Measurements from ENCODE around the gene ATP8B4. TPM values are rescaled to one million over a fixed set of nuclear protein-coding genes. Genes with fewer than 3 reads are reported as not detected.
"Not testable (repeated sequence)": the region's sequence is repeated elsewhere in the genome, so short reads cannot be mapped to it uniquely, and the experiment has no call there.

The ATP8B4 gene
- total RNA-seq, 2 experiments from 2014 or later = 2.7 to 4.2 TPM

DNA sequence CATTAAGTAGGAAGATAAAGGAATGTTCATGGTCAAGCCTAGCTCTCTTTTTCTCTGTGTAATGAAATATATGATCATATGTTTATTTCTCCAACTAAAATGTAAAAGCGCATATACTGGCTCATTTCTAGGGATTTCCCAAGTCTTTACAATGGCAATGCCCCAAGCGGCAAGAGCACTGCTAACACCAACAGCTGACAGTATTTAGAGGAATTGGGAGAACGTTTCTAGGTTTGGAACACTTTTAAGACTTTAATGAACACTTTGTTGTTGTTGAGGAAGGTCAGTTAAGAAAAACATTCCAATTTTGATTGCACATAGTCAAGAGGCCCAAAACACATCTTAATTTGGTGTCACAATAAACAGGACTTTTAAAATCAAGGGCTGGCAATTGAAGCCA, 132.7 kb downstream of the ATP8B4 start:
- CTCF ChIA-PET = no interaction called here
- H3K9me3 Mint-ChIP-seq = no peaks in the 10 kb centered on the region
- DNase-seq = no peak
- intact Hi-C loops (cut with micrococcal nuclease) = no loop called here
- H3K27ac Mint-ChIP-seq = no peak overlapping the region
- H3K36me3 Mint-ChIP-seq = no peaks in the 10 kb centered on the region
- no peaks in the 10 kb centered on the region for H3K27me3 Mint-ChIP-seq
- no peak overlapping the region for H3K4me3 Mint-ChIP-seq
- no peaks in the 10 kb centered on the region for H3K4me1 Mint-ChIP-seq (ENCODE audit: low read depth)
- POLR2A ChIA-PET = no interaction called here

DNA sequence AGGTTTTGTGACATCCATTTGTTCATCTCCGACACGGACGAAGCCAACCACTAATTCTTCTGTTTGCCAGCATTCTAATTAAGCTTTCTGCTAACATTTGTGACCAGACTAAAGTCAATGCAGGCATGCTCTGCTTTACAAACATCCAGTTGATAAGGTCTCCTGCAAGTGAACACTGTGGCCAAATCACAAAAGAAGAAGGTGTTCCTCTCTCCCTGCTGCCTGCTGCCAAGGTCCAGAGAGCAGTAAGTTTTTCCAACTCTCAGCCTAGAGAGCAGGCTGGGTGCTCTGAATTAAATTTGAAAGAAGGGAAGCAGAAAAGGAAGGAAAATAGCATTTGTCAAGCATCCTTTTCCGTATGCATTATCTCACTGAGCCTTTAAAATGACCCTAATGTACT, 133.6 kb downstream of the ATP8B4 start:
- Mint-ChIP-seq H3K4me1 (ENCODE audit: low read depth) (no peaks in the 10 kb centered on the region), H3K27ac (no peak overlapping the region), H3K27me3 (no peaks in the 10 kb centered on the region), H3K9me3 (no peaks in the 10 kb centered on the region), H3K4me3 (no peak overlapping the region), H3K36me3 (no peaks in the 10 kb centered on the region)
- DNase-seq = no peak
- ChIA-PET POLR2A (no interaction called here), CTCF (no interaction called here)
- intact Hi-C loops (cut with micrococcal nuclease) = no loop called here

DNA sequence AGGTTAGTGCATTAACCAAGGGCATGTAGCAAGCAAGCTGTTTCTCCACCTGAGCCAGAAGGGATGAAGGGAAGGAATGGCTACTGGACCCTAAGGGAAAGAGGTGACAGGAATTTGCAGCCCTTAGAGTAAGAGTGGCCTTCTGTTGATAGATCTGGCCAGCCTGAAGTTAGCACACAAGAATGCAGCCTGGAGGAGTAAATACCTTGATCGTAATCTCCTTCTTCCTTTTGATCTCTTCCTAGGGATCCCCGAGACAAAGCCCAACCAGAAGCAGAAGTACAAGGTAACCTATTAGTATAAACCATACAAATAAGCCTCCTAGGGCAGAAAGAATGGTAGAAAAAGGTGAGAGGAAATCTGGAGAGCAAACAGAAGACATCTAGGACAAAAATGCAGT, 134.6 kb downstream of the ATP8B4 start:
- intact Hi-C loops (cut with micrococcal nuclease) = no loop called here
- POLR2A ChIA-PET = no interaction called here
- Mint-ChIP-seq H3K4me3 (no peak overlapping the region), H3K27ac (no peak overlapping the region), H3K4me1 (ENCODE audit: low read depth) (peaks cover 4% of the 10 kb centered on the region), H3K9me3 (no peaks in the 10 kb centered on the region), H3K27me3 (no peaks in the 10 kb centered on the region), H3K36me3 (no peaks in the 10 kb centered on the region)
- no peak for DNase-seq
- CTCF ChIA-PET = no interaction called here

DNA sequence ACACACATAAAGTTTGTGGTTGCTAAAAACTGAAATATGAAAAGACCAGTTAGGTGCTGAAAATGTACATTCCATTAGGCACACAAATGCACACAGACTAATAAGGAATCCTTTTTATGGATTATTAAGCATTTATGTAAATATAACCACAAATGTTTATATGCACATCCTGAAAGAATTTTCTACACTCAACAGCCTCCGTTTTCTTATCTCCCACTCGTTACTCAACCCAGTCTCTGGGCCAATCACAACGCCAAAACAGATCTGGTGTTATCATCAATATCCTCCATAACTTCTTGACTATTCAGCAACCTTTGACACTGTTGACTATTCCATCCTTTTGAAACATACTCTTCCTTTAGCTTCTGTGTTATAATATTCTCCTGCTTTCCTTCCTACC, 136.4 kb downstream of the ATP8B4 start:
- intact Hi-C loops (cut with micrococcal nuclease) = no loop called here
- ChIA-PET CTCF (no interaction called here), POLR2A (no interaction called here)
- no peak for DNase-seq
- H3K27ac Mint-ChIP-seq = no peak overlapping the region
- H3K36me3 Mint-ChIP-seq = no peaks in the 10 kb centered on the region
- H3K9me3 Mint-ChIP-seq = no peaks in the 10 kb centered on the region
- no peaks in the 10 kb centered on the region for H3K27me3 Mint-ChIP-seq
- no peak overlapping the region for H3K4me3 Mint-ChIP-seq
- H3K4me1 Mint-ChIP-seq (ENCODE audit: low read depth) = peaks cover 4% of the 10 kb centered on the region

DNA sequence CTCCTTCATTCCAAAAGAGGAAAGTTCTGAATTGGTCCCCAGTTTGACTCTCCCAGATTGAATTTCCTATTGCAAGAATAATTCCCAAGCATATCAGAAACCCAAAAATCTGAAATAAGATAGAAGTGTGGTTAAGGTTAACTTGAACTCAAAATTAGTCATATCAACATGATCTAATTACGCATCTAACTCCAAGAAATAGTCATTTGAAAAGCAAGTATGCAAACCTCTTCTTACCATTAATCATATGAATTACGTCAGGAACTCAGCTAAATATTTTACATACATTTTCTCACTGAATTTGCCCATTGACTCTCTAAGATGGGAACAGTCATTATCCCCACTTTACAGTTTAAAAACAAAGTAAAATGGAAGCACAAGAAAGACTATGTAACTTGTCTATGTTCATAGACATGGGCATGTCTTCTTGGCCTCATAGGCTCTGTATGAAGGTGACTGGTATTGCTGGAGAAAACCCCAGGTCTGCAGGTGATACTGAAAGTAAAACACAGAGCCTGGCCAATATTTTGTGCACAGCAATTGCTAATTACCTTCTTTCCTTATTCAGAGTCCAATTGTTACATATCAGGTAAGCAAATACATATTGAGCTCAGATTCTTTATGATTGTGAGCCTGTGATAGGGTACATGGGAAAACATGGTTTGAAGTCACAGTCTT, 139.2 kb downstream of the ATP8B4 start:
- no peak overlapping the region for H3K27ac Mint-ChIP-seq
- CTCF ChIA-PET = interaction anchor here (1.2 to 1.9 kb wide), 2 partner anchors 24 kb away, joined by 5 read pairs; no protein-coding TSS in a partner anchor
- H3K27me3 Mint-ChIP-seq = peaks cover 4% of the 10 kb centered on the region
- DNase-seq = no peak
- no peaks in the 10 kb centered on the region for H3K9me3 Mint-ChIP-seq
- POLR2A ChIA-PET = no interaction called here
- H3K4me3 Mint-ChIP-seq = no peak overlapping the region
- no peaks in the 10 kb centered on the region for H3K36me3 Mint-ChIP-seq
- intact Hi-C loops (cut with micrococcal nuclease) = no loop called here
- peaks cover 4% of the 10 kb centered on the region for H3K4me1 Mint-ChIP-seq (ENCODE audit: low read depth)

GRCh38 chr15:49978121-49978520, 140.9 kb downstream of the ATP8B4 start:
- ChIA-PET POLR2A (no interaction called here), CTCF (interaction anchor here (1.9 kb wide), 1 partner anchor 26 kb away, joined by 5 read pairs; no protein-coding TSS in a partner anchor)
- DNase-seq = no peak
- Mint-ChIP-seq H3K27me3 (peaks cover 4% of the 10 kb centered on the region), H3K4me3 (no peak overlapping the region), H3K36me3 (no peaks in the 10 kb centered on the region), H3K27ac (no peak overlapping the region), H3K9me3 (no peaks in the 10 kb centered on the region), H3K4me1 (ENCODE audit: low read depth) (peaks cover 4% of the 10 kb centered on the region)
- intact Hi-C loops (cut with micrococcal nuclease) = no loop called here

DNA sequence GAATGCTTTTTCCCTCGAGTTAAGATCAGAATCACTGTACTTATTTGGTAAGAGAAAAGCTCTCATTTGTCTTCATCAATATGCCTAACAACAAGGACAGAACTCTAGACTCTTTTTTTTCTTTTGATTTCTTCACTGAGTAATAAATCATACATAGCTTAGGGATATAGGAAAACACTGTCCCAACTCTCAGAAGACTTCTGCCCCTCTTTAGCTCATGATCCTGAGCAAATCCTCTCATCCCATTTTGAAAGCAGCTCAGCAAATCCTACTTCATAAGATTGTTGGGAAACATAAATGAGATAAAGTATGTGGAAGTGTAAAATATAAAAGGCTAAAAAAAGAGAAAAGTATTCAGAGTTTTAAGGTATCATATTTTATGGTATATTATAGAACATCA, 141.7 kb downstream of the ATP8B4 start:
- ChIA-PET CTCF (no interaction called here), POLR2A (no interaction called here)
- Mint-ChIP-seq H3K4me3 (no peak overlapping the region), H3K27ac (no peak overlapping the region), H3K27me3 (peaks cover 4% of the 10 kb centered on the region), H3K36me3 (no peaks in the 10 kb centered on the region), H3K4me1 (ENCODE audit: low read depth) (peaks cover 4% of the 10 kb centered on the region), H3K9me3 (no peaks in the 10 kb centered on the region)
- DNase-seq = no peak
- intact Hi-C loops (cut with micrococcal nuclease) = no loop called here

DNA sequence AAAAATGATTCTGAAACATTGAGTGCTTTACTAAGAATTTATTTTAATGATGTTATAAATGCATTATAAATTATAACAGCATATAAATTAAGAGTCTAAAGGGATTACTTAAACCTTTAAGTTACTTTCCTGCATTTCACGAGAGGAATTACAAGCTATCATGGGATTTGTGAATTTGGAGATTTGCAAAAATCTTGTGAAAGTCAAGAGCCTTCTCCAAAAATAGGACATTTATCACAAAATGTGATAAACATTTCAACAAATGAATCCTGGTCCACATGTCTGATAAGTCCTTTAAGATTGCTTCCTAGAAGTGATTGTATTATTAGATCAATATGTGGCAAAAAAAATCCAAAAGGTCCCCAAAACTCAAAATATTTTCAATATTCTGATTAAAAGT, 154.5 kb downstream of the ATP8B4 start:
- no peaks in the 10 kb centered on the region for H3K4me1 Mint-ChIP-seq (ENCODE audit: low read depth)
- no peaks in the 10 kb centered on the region for H3K27me3 Mint-ChIP-seq
- H3K27ac Mint-ChIP-seq = no peak overlapping the region
- ChIA-PET POLR2A (no interaction called here), CTCF (no interaction called here)
- H3K4me3 Mint-ChIP-seq = no peak overlapping the region
- no peak for DNase-seq
- intact Hi-C loops (cut with micrococcal nuclease) = no loop called here
- H3K9me3 Mint-ChIP-seq = no peaks in the 10 kb centered on the region
- no peaks in the 10 kb centered on the region for H3K36me3 Mint-ChIP-seq

- ChIA-PET POLR2A (no interaction called here), CTCF (no interaction called here)
- intact Hi-C loops (cut with micrococcal nuclease) = no loop called here
- Mint-ChIP-seq H3K27me3 (no peaks in the 10 kb centered on the region), H3K4me3 (no peak overlapping the region), H3K36me3 (no peaks in the 10 kb centered on the region), H3K9me3 (no peaks in the 10 kb centered on the region), H3K27ac (no peak overlapping the region), H3K4me1 (ENCODE audit: low read depth) (no peaks in the 10 kb centered on the region)
- DNase-seq = no peak
Measured at GRCh38 chr15:49964061-49964460, 155.0 kb downstream of the ATP8B4 start.

GRCh38 chr15:49963033-49963772, 155.8 kb downstream of the ATP8B4 start:
- H3K4me3 Mint-ChIP-seq; H3K4me1 Mint-ChIP-seq (ENCODE audit: low read depth); DNase-seq; CTCF ChIA-PET; H3K27me3 Mint-ChIP-seq; H3K27ac Mint-ChIP-seq; intact Hi-C loops (cut with micrococcal nuclease); H3K9me3 Mint-ChIP-seq; H3K36me3 Mint-ChIP-seq: not testable (repeated sequence)
- POLR2A ChIA-PET = interaction anchor here (0.6 kb wide), 1 partner anchor 194 kb away, joined by 3 read pairs; no protein-coding TSS in a partner anchor

DNA sequence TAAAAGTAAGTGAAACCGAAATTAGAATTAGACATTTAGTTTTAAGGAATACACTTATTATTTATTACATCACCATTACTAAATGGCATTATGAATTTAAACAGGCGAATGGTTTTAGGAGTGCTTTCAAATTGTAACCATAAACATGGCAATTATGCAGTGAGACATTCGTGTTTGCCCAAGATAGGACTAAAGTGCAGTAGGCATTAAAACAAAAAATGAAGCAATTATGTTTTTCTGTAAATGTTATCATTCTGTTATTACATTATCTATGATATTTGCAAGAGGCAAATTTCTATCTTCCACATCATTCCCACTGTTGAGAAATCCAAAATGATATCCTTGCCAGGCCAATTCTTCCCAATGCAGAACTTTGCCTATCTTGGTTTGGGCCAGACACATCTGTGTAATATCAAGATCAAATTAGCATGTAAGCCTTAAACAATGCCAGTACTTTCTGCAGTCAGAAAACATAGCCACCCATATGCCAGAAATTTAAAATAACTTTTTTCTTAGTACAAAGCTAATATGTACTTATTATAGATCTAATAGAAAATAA, 156.9 kb downstream of the ATP8B4 start:
- H3K27me3 Mint-ChIP-seq = no peaks in the 10 kb centered on the region
- H3K4me1 Mint-ChIP-seq (ENCODE audit: low read depth) = no peaks in the 10 kb centered on the region
- no peak for DNase-seq
- ChIA-PET POLR2A (no interaction called here), CTCF (no interaction called here)
- no peaks in the 10 kb centered on the region for H3K36me3 Mint-ChIP-seq
- H3K4me3 Mint-ChIP-seq = no peak overlapping the region
- intact Hi-C loops (cut with micrococcal nuclease) = no loop called here
- H3K27ac Mint-ChIP-seq = no peak overlapping the region
- peaks cover 4% of the 10 kb centered on the region for H3K9me3 Mint-ChIP-seq

GRCh38 chr15:49953421-49953820, 165.6 kb downstream of the ATP8B4 start:
- CTCF ChIA-PET = no interaction called here
- H3K27ac Mint-ChIP-seq = no peak overlapping the region
- no peaks in the 10 kb centered on the region for H3K4me1 Mint-ChIP-seq (ENCODE audit: low read depth)
- no peaks in the 10 kb centered on the region for H3K36me3 Mint-ChIP-seq
- intact Hi-C loops (cut with micrococcal nuclease) = no loop called here
- peaks cover 6% of the 10 kb centered on the region for H3K9me3 Mint-ChIP-seq
- peaks cover 3% of the 10 kb centered on the region for H3K27me3 Mint-ChIP-seq
- no peak for DNase-seq
- H3K4me3 Mint-ChIP-seq = no peak overlapping the region
- POLR2A ChIA-PET = no interaction called here

- ChIA-PET CTCF (no interaction called here), POLR2A (no interaction called here)
- H3K4me1 Mint-ChIP-seq (ENCODE audit: low read depth) = no peaks in the 10 kb centered on the region
- H3K36me3 Mint-ChIP-seq = no peaks in the 10 kb centered on the region
- DNase-seq = no peak
- no peaks in the 10 kb centered on the region for H3K27me3 Mint-ChIP-seq
- no peak overlapping the region for H3K4me3 Mint-ChIP-seq
- peaks cover 19% of the 10 kb centered on the region for H3K9me3 Mint-ChIP-seq
- H3K27ac Mint-ChIP-seq = no peak overlapping the region
- intact Hi-C loops (cut with micrococcal nuclease) = no loop called here
Measured at GRCh38 chr15:49946681-49947080, 172.4 kb downstream of the ATP8B4 start.

All from activated CD4-positive, alpha-beta memory T cell treated with anti-CD3 and anti-CD28 coated beads for 36 hours (primary cell).